OCI-M1 (cell line): ENCODE data around the gene DNAJA3.

Source experiments
- DNase-seq: peaks from one replicate; lab custom pipeline; 2025; lab: John Stamatoyannopoulos, UW

The DNAJA3 gene

DNA sequence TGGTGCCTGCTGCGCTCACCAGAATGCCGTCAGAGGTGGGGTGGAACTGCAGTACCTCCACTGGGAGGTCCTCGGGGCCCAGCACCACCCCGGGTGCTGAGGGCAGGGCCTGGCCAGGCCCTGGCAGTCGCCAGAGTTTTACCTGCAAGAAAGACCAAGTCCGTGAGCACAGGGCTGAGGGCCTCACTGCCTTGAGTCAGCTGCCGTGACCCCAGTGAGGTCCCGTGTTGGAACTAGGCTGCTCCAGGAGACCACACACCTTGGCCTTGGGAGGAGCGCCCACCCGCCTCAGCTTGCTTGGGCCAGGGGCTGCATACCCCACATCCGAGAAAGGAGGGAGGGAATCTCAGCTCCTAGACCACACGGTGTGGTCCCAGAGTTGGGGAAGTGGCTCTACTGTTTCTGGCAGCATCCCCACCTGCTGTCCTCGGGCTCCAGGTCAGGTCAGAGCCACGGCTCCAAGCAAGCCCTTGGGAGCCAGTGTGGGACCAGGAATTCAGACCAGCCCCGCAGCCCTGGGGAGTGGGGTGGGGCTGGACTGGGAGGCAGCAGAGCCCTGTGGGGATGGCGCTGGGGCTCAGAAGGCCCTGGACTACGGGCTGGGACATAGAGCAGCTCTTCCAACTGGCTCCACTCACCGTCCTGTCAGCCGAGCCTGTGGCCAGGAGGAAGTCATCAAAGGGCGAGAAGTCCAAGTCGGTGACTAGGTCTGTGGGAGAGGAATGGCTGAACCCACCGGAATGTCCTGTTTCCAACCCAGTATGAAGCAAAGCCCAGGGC lies 17.9 kb upstream of the DNAJA3 start:
- no peak for DNase-seq

DNA sequence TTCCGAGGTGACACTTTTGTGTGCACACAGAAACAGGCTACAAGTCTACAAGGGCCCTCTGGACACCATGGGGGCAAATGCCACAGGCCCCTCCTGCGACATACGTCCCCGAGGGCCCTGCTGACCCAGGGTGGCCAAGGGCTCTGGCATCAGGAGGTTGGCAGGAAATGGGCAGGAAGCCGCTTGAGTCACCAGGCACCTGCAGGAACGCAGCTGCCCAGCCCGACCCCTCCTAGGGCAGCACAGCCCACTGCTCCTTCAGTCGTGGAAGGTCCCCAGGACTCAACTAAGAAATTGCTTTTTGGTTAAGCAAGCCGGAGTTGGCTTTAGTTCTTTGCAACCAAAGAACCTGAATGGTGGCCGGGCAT lies 17.4 kb upstream of the DNAJA3 start:
- no peak for DNase-seq

DNA sequence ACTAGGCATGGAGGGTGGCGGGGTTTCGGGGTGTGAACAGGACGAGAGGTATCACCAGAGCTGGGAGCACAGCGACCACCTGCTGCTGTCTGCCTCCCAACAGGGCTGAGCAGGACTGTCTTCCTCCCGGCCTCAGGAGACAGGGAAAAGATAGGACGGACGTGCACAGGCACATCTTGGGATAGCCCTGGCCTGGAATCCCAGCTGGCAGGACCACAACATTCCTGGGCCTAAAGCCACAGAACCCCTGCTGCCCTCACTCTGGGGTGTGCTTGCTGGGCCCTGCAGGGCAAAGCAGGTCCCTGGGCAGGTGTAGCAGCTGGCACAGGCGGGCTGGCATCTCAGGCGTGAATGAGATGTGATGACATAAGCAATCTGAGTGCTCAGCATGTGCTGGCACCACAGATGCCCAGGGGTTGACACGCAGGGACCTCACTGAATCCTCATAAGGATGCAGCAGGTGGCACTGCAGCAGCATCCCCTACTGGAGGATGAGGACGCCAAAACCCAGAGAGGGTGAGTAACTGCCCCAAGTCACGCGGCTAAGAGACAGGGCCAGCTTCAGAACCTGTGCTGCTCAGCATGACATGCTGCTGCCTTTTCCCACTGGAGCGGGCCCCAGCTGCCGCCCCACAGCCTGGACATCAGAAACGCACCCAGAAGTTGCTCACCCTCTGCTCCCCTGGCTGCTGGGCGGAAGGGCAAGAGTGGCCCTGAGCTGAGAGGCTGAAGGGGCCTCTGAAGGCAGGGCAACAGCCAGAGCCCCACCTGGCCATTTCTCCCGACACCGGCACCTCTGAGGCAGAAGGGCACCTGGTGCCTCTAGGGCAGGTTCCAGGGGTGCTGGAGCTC lies 16.4 kb upstream of the DNAJA3 start:
- DNase-seq: no peak

DNA sequence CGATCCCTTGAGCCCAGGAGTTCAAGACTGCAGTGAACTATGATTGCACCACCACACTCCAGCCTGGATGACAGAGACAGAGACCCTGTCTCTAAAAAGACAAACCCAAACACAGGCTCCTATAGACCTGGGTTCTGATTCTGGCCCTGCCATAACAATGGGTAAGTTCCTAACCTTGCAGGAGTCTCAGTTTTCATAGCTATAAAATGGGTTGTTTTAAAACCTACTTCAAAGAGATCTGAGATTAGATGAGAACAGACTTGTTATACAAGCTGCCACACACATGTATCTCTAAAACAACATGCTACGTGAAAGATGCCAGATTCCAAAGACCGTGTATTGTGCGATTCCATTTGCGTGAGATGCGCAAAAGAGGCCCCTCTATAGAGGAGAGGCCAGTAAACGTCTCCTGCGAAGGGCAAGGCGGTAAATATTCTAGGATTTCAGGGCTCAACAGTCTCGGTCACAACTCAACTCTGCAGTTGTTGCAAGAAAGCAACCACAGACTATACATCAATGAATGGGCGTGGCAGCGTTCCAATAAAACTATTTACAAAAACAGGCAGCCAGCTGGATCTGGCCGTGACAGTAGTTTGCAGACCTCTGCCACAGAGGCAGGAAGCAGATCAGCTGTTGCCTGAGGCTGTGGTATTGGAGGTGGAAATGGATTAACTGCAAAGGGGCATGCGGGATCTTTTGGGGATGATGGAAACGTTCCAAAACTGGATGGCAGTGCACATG lies 15.2 kb upstream of the DNAJA3 start:
- DNase-seq: no peak

DNA sequence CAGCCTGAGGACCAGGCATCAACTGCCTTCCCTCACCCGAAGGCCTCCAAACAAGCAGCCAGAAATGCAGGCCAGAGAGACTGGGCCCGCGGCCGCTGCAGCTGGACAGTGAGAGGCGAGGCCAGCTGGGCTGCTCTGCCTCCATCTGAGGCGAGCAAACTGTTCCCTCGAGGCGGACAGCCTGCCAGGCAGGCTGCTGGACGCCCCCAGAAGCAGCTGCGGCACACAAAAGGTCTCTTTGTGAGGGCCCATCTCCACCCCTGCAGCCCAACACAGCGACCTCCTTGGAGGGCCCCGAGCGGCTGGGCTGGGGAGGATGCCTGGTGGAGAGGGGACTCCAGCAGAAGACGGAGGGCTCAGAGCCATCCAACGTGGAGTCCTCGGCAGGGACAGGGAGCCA lies 14.0 kb upstream of the DNAJA3 start:
- DNase-seq: no peak

DNA sequence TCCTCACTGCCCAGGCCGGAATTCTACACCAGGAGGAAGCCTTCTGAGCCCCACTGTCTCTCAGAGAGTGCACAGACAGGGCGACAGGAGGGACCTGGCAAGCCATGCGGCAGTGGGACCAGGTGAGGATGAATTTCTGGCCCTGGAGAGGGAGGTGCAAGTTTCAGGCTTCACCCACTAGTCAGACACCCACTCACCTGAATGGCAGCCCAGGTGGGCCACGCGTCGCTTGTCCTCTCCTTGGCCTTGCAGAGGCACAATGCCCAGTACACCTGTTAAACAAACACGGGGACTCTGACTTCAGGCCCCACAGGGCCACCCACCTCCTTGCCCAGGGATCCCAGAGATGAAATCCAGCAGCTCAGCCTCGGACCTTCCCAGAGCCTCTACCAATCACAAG lies 13.5 kb upstream of the DNAJA3 start:
- DNase-seq: no peak

DNA sequence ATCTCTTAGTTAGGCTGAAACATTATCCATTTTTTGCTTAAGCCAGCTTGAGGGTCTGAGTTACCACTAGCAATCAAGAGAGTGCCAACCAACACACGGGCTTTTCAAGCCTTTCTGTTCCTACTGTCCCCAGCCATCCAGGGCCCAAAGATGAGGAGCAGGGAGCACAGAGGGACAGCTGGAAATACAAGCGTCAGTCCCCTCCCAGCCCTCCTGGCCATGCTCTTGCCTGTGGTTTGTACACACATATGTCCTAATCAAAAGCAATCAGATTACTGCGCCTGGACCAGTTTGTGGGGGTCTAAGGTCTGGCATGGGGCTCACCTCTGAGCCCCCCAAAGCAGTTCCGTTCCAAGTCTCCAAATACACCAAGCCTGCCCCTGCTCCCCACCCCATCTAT lies 12.8 kb upstream of the DNAJA3 start:
- no peak for DNase-seq

DNA sequence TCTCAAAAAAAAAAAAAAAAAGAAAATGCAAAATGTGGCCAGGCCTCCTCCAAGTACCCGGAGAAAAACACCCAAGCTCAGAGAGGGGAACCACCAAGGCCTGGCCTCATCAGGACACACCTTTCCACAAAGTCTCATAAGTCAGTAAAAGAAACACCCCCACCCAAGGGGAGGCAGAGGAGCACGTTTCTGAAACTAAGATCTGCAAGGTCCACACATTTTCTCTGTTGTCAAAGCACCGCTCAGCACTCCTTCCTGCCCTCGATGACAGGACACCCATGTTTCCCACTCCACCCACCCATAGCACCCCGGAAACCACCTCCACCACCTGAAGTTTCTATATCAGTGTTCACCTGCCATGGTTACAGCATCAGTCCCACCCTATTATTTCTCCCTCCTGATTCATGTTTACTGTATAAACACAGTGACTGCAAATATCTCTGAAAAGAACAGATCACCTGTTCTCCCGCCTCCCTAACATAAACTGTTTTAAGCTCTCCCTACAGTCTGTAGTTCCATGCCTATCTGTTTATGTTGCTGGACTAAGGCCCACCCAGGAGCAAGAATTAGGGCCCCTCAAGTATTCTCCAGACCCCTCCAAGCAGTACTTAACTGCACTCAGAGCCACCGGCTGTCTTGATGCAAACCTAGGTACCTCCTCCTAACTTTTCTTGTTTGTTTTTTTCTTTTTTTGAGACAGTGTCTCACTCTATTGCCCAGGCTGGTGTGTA lies 11.3 kb upstream of the DNAJA3 start:
- DNase-seq: no peak

DNA sequence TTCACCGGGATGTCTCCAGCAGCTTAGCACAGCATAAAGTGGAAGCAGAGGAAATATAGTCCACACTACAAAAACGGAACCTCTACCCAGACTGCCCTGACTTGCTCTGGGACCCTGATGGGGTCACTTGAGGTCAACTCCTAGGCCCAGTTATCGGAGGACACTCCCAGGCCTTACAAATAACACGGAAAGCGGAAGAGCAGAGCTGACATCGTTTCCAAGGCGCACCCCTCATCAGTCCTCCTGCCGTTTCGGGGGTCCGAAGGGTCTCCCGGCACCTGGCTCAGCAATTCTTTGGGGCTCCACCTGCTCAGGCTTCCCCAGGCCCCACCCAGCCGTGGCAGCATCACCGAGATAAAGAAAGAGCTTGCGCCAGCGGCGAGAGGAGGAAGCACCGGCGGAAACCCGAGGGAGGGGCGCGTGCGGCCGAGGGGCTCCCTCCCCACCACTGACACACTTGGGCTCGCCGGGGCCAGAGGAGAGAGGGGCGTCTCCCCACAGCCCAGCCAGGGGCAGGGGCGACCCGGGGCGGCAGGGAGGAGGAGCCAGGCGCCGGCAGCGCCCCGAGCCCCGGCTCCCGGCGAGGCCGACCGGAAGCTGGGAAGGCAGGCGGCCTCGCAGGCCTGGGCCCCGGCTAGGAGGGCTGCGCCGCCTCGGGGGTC lies 10.0 kb upstream of the DNAJA3 start:
- DNase-seq: peak; percentile 90

DNA sequence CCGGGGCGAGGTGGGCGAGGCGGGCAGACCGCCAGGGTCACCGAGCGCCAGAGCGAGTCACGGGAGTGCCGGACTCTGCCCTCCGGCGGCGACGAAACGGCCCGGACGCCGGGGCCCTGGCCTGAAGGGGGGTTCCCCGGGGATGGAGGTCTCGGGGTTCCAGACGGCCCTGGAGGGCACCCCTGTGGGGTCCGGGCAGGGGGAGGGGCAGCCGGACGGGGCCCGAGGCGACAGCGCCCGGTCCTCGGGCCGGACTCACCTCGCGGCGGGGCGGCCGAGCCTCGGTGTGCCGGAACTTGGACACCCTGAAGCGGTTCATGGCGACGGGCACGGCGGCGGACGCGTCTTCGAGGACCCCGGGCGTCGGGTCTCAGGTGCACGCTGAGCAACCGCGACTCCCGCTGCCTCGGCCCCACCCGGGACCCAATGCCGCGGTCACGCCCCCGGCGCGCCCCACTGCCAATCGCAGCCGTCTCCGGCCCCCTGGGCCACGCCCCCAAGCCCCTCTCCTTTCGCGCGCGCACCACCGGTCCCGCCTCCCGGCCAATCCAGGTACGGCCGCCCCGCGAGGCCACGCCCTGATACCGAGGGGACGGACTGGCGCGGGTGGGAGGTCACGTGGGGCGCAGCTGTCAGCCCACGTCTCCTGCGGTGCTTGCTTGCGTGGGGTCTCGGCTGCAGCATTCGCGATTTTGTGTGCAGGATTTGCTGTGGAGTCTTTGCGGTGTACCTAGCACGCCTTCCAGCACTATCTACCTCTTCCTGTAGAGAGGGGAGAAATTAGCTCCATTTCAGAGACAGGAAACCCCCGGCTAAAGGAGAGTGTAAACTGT lies 9.3 kb upstream of the DNAJA3 start, which contains the start of gene CORO7:
Gene CORO7 (minus strand): TSS at position 397 of the 833 bp plus-strand sequence. CDS start 78 bp downstream, at position 319.
- DNase-seq: peak; percentile 94

DNA sequence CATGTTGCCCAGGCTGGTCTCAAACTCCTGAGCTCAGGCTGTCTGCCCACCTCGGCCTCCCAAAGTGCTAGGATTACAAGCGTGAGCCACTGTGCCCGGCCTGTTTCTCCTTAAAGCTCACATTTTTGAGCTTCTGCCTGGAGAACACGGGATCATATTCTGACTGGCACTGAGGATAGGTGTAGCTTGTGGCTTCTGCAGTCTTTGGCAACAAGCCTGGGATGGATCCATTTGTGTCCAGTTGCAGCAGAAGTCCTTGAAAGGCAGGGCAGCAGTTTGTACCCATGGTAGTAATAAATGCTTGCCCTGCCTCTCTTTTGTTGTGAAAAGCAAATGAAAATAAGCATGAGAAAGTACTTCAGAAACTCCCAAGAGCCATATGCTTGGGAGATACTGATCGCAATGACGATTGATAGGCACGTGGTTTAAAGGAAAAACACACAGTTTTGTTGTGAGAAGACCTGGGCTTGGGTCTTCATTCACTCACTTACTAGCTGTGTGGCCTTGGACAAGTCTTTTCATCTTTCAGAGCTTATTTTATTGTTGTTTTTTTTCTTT lies 6.2 kb upstream of the DNAJA3 start:
- peak; percentile 4 for DNase-seq

DNA sequence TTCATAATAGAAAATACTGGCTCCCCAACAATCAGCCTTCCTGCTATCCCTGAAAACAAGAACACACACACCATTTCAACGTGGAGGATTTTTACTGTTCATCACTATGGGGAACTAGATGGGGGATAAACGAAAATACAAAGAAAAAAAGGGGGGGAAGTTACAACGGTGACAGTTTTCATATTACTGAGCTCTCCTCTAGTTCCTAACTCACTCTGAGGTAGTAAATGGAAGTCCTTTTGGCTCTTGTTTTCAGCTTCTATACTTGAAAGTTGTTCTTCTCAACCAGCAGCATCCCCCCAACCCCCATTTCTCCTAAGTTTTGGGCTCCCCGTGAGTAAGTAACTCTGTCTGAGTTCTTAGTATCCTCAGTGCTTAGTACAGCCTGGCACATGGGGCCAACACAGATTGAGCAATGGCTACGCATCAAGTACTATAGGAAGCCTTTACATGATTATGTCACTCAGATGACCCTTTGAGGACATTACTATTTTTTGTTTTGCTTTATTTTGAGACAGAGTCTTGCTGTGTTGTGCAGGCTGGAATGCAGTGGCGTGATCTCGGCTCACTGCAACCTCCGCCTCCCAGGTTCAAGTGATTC lies 5.1 kb upstream of the DNAJA3 start:
- DNase-seq: peak; percentile 27

DNA sequence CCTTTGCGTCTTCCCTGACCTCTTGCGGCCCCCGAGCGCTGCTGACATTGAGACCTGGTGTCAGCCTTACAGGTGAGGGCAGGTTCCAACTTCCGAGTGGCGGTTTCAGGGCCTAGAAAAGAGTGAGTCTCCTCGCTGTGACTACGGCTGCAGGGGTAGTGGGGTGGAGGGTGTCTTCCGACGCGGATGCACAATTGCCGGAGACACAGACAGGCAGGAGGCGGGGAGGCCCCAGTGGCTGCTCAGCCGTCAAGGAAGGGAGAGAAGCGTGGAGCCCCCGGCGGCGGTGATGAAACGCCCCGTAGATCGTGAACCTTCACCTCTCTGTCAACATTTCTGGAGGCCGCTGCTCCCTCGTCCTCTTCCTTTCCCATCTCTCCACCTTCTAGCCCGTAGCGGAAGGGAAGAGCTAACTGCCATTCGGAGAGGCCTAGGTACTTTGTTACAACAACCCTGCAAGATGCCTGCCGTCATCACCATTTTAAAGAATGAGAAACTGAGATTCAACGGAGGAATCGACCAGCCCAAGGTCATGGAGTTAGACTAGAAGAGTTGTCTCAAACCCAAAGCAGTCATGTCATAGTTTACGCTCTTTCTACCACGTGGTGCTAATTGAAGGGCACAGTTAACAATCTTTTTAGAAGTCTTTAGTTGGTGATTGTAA lies 485 bp downstream of the DNAJA3 start:
- DNase-seq: peak; percentile 64

DNA sequence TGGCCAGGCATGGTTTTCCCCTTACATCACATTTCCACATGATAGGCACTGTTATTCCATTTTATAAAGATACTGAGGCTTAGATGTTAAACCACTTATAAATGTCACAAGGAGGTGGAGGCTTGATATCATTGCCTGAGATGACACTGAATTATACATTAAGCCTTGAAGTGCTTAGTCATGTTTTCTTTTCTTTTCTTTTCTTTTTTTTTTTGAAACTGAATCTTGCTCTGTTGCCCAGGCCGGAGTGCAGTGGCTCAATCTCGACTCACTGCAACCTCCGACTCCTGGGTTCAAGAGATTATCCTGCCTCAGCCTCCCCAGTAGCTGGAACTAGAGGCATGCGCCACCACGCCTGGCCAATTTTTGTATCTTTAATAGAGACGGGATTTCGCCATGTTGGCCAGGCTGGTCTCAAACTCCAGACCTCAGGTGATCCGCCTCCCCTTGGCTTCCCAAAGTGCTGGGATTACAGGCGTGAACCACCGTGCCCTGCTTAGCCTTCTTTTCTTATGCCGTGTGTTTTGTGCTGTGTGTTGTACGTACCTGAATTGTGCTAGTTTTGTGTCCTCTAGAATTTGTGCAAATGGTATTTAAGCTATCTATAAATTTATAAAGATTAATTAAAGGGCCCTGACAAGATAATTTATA lies 1.2 kb downstream of the DNAJA3 start:
- no peak for DNase-seq

DNA sequence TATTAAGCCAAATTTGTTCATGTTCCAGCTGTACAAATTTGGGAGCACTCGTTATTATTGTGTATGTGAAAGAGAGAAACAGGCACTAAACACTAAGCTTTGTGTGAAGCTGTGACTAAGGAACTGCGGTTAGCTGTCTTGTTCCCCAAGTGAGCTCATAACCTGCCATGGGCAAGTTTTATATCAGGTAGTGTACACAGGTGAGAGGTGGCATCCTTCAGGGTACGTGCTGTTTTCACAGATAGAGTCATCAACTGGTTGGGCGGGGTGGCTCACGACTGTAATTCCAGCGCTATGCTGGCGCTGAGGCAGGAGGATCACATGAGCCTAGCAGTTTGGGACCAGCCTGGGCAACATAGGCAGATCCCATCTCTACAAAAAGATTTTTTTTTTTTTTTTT lies 2.8 kb downstream of the DNAJA3 start:
- DNase-seq: no peak

DNA sequence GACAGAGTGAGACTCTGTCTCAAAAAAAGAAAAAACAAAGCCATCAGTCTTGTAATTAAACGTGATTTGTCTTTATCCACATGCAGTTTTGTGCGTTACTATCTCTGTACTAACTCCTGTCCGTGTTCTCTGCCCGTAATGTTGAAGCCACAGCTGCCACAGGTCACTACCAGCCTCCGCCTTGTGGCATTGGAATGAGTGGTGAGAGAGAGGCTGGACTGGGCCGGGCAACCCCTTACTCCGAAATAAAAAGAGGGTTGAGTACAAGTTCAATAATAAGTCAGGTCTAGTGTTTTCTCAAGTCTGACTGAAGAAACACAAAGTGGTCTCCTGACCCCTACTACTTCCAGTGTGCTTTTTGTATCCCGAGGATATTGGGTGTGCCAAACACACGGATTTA lies 5.4 kb downstream of the DNAJA3 start:
- no peak for DNase-seq

DNA sequence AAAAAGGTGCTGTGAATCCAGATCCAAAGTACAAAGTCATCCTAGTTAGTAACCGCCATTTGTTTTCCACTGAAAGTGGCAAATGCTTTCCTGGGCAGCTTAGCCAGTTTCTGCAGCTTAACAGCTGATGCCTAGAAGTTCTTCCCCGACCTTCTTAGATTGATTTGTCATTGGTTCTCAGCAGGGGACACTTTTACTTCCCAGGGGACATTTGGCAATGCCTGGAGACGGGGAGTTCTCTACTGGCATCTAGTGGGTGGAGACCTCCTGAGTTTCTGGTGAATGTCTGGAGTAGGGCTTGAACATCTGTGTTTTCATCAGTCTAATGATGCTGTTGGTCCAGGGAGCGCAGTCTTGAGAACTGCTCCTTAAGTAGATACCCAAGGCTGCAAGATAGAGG lies 7.6 kb downstream of the DNAJA3 start:
- peak; percentile 51 for DNase-seq

DNA sequence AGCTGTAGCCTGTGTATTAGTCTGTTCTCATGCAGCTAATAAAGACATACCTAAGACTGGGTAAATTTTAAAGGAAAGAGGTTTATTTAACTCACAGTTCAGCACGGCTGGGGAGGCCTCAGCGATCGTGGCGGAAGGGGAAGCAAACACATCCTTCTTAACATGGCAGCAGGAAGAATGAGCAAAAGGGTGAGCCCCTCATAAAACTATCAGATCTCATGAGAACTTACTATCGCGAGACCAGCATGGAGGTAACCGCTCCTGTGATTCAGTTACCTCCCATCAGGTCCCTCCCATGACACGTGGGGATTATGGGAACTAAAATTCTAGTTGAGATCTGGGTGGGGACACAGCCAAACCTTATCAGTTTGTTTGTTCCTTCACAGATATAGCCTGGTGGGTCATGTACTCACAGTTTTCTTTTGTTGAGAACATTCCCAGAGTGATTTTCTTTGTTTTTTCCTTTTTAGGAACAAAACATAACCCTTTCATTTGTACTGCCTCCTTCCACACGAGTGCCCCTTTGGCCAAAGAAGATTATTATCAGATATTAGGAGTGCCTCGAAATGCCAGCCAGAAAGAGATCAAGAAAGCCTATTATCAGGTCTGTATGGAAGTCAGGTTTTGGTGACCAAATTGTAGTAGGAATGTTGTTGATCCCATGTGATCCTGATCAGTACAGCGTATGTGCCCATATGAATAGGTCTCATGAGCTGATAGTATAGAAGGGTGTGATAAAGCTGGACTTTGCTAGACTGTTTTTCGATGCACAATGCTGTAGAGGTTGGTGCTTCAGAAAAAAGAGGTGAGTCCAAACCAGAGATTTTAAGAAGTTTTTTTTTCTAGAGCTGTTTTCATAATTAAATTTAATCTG lies 8.5 kb downstream of the DNAJA3 start:
- peak; percentile 98 for DNase-seq
